Measurements from ENCODE around the gene RPS18.

RPS18 gene

GRCh38 chr6:33315793-33316602, 44.1 kb downstream of the RPS18 start:
- DNase-seq = no peak

DNA sequence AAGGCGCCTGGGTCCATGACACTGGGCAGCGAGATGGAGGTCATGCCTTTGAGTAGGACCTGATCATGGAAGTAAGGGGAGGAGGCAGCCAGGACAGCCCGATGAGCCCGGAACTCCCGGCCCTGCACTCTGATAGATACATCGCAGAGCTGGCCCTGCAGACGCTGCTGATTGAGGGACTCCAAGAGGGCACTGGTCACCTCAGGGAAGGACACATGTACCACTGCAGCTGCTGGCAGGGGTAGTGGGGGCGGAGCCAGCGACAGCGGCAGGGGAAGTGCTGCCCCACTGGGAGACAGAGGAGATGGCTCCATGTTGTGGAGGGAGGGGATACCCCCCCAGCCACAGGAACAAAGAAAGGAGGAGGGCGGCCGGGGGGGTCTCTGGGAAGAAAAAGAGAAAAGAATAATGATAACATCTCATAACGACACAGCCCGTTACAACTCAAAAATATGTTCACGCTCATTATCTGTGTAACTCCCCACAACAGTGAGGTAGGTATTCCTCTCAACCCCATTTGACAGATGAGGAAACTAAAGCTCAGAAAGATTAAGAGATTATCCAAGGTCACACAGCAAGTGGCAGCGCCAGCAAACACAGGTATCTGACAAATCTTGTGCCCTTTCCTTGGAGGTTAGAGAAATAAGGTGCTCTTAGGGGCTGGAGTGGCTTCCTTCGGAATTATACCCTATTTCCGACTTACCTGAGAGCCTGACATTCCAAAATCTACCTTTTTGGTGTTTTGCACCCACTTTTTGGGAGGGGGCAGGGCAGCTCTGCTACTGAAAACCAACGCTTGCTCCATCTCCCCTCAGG, 44.9 kb downstream of the RPS18 start:
- peak; percentile 9 for DNase-seq

- no peak for DNase-seq
Measured at GRCh38 chr6:33317419-33317668, 45.5 kb downstream of the RPS18 start.

- DNase-seq = peak; percentile 87
Measured at GRCh38 chr6:33317669-33318425, 46.0 kb downstream of the RPS18 start, which contains the start of gene ZBTB22. Gene ZBTB22, minus strand, starts transcription at chr6:33317744. Its CDS starts 828 bp downstream, at chr6:33316916.

- no peak for DNase-seq
Measured at GRCh38 chr6:33318426-33319073, 46.7 kb downstream of the RPS18 start.

DNA sequence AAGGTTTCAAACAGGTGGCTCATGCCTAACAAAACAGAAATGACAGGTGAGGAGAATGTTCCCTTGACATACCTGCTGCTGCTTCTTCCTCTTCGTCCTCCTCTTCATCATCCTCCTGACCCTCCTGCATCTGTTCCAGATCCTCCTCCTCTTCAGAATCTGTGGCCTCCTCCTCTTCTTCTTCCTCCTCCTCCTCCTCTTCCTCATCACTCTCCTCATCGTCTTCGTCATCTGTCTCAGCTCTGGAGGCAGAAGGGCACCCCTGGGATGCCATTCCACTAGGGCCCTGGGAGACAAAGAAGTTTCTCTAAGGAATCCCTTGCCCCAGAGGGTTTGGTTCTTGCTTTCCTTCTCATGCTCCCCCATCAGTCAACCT, 48.1 kb downstream of the RPS18 start:
- no peak for DNase-seq

DNA sequence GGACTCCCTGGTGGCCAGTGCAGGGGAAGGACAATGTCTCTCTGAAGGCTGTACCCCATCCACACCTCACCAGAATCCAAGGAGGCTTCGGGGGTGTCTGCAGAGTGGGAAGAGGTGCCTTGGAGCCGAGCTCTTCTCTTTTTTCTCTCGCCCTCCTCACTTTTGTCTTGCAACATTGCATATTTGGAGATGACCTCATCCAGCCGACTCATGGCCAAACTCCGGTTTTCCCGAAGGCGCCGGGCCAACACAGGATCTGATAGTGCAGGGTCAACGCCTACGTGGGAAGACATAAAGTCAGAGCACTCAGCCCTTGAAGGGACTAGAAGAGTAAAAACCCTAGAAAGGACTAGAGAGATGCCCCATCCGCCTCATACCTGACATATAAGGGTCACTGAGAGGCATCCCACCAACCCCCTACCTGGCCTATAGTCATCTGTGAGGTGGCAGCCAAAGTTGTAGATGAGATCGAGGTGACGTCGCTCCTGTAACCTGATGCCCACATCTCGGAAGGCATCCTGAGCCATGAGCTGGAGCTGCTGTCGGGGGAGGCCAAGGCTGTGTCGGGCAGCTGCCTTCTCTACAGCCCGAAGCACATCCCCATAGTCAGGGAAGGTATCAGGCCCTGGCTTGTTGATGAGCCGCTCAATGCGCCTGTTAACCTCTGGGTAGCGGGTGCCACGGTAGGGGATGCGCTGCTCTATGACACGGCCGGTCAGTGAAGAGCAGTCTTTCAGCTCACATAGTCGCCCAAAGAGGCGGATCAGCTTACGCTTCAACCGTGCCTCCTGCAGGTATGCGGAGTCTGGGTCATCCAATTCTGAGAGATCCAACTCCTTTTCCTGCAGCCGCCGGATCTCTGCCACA, 48.7 kb downstream of the RPS18 start:
- no peak for DNase-seq

GRCh38 chr6:33321227-33321626, 49.4 kb downstream of the RPS18 start:
- DNase-seq = no peak

DNA sequence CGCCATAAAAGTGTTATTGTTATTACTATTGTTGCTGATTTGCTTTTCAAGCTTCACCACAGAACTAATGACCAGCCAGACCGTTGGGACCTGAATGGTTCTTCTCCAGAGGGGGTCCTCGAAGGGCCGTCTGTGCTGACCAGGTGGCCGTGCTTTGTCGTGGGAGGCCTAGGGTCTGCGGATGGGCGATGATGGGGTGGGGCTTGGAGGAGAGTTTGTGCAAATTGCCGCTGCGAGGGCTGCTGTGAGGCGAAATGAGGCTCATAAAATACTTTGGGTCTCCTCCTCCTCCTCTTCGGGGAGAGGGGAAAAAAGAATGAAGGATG, 51.7 kb downstream of the RPS18 start:
- peak; percentile 63 for DNase-seq

GRCh38 chr6:33324125-33324524, 52.2 kb downstream of the RPS18 start:
- DNase-seq = no peak

All from SHP77 treated with DMSO at 0.1 percent for 48 hours (cell line).